Mucosa of descending colon (tissue), 3 donors: ENCODE measurements around the gene AGPS. TPM values are rescaled to one million over a fixed set of nuclear protein-coding genes. Genes with fewer than 3 reads are reported as not detected.

Experiments
- ATAC-seq: fragments of 200-7000 bp; cut with Tn5 transposase; one replicate; pipeline ENCODE4 v1.9.1; 2020; ENCODE audit warnings: mild to moderate bottlenecking, moderate library complexity
- DNase-seq, 3 donors: peaks; one replicate each; pipeline ENCODE4 v3.0.0-alpha.2; 2020
- H3K36me3 ChIP-seq: fragments of 200-600 bp; one replicate; pipeline ENCODE4 v1.8.0; 2021; ENCODE audit warnings: low read depth, mild to moderate bottlenecking
- H3K4me1 ChIP-seq: fragments of 200-600 bp; one replicate; pipeline ENCODE4 v1.8.0; 2021; ENCODE audit warnings: low read depth, mild to moderate bottlenecking
- H3K4me3 ChIP-seq: fragments of 200-600 bp; one replicate; pipeline ENCODE4 v1.8.0; 2021; ENCODE audit warnings: mild to moderate bottlenecking
- H3K9me3 ChIP-seq: fragments of 200-600 bp; one replicate; pipeline ENCODE4 v1.8.0; 2021; ENCODE audit warnings: mild to moderate bottlenecking
- intact Hi-C, 2 donors: fragments of 100-400 bp; cut with DNase I in 1 of 2; cut with micrococcal nuclease in 1 of 2; formaldehyde crosslinking; loops; one replicate each; pipeline versions ENCODE4 v1.11.0 to v1.11.1; 2022; cut with DNase I, micrococcal nuclease
- total RNA-seq, 3 donors: library from RNA; stranded (reverse); fragmentation: NEBNext Ultra II Directional in 2 of 3; extraction: Animal tissue kit (Norgen Biotek cat#: 25700) in 2 of 3; gene quantifications; one replicate each; pipeline versions ENCODE4 v1.2.1 to v1.2.4, GENCODE V29; 2021 to 2023
- TF ChIP-seq, protein P1 (sequence below): fragments of 200-600 bp; IDR thresholded peaks from one replicate; pipeline ENCODE4 v1.8.0; 2022; ENCODE audit warnings: antibody characterized with exemption, mild to moderate bottlenecking
- donor health status: DM: no; HTN: no; CAD: no; lungs with moderate emphysema.
- donor health status: DM: no; HTN: no; CAD: no.
- donor health status: DM: no; HTN: yes; CAD: no.

AGPS gene
- total RNA-seq, 3 donors from 2014 or later = 43.0 to 58.4 (median 48.7) TPM

DNA sequence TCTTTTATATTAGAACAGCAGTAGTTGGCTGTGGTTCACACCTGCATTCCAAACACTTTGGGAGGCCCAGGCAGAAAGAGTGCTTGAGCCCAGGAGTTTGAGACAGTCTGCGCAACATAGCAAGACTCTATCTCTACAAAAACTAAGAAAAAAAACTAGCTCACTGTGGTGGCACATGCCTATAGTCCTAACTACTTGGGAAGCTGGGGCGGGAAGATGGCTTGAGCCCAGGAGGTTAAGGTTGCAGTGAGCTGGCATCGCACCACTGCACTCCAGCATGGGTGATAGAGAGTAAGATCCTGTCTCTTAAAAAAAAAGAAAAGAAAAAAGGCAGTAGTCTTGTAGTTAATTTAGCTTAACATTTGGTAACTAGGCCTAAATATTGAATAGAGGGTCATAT lies 136.6 kb downstream of the AGPS start:
- ATAC-seq = no peak
- intact Hi-C loops = no loop called here
- no peak for DNase-seq

DNA sequence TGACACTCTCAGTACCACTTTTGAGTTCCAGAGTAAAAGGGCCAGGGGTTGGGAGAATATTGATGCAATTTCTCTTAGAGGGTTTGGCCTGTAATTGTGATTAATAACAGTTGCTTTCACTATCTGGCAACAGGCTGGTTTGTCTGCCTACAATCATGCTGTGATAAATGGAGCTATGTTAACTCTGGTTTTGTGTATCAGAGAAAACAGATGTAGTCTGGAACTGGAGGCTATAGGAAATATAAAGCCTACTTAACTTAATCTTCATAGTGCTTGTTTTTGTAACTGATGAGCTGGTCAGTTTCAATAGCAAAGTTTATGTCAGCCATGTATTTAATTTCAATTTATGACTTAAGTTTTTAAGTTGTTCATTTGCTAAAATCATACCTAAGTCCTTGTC lies 138.0 kb downstream of the AGPS start:
- no peaks in the 10 kb centered on the region for H3K4me1 ChIP-seq
- TF ChIP-seq, protein P1, sequence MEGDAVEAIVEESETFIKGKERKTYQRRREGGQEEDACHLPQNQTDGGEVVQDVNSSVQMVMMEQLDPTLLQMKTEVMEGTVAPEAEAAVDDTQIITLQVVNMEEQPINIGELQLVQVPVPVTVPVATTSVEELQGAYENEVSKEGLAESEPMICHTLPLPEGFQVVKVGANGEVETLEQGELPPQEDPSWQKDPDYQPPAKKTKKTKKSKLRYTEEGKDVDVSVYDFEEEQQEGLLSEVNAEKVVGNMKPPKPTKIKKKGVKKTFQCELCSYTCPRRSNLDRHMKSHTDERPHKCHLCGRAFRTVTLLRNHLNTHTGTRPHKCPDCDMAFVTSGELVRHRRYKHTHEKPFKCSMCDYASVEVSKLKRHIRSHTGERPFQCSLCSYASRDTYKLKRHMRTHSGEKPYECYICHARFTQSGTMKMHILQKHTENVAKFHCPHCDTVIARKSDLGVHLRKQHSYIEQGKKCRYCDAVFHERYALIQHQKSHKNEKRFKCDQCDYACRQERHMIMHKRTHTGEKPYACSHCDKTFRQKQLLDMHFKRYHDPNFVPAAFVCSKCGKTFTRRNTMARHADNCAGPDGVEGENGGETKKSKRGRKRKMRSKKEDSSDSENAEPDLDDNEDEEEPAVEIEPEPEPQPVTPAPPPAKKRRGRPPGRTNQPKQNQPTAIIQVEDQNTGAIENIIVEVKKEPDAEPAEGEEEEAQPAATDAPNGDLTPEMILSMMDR = no peak
- DNase-seq (no peak), ATAC-seq (no peak)
- no peak overlapping the region for H3K4me3 ChIP-seq
- H3K9me3 ChIP-seq = no peaks in the 10 kb centered on the region
- no peaks in the 10 kb centered on the region for H3K36me3 ChIP-seq
- intact Hi-C loops = no loop called here

More for the DNA sequence above, 136.6 kb downstream of the AGPS start:
- Histone ChIP-seq H3K36me3 (peaks cover 4% of the 10 kb centered on the region), H3K4me3 (no peak overlapping the region), H3K9me3 (no peaks in the 10 kb centered on the region), H3K4me1 (no peaks in the 10 kb centered on the region)
- TF ChIP-seq, protein P1 = no peak

DNA sequence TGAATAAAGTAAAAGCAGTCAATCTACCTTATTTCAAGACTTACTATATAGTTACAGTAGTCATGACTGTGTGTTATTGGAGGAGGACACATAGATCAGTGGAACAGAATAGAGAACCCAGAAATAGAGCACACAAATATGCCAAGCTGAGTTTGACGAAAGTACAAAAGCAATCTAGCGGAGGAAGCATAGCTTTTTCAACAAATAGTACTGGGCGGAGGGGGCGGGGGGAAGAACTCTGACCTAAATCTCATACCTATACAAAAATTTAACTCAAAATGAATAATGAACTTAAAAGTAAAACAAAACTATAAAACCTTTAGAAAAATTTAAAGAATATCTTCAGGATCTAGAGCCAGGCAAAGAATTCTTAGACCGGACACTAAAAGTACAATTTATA lies 139.1 kb downstream of the AGPS start:
- H3K4me3 ChIP-seq = no peak overlapping the region
- DNase-seq (no peak), ATAC-seq (no peak)
- no peaks in the 10 kb centered on the region for H3K9me3 ChIP-seq
- TF ChIP-seq, protein P1 = no peak
- no peaks in the 10 kb centered on the region for H3K4me1 ChIP-seq
- intact Hi-C loops = no loop called here
- H3K36me3 ChIP-seq = no peaks in the 10 kb centered on the region

DNA sequence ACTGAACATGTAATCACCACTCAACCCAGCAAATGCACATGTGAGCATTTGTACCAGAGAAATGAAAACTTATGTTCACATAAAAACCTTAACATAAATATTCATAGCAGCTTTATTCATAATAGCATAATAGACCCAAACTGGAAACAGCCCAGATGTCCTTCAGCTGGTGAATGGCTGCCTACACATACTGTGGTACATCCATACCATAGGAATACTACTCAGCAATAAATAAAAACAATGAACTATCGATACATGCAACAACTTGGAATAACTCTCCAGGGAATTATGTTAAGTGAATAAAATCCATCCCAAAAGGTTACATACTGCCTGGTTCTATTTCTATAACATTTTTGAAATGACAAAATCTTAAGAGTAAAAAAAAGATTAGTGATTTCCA lies 140.0 kb downstream of the AGPS start:
- no peaks in the 10 kb centered on the region for H3K4me1 ChIP-seq
- TF ChIP-seq, protein P1 = no peak
- intact Hi-C loops = no loop called here
- H3K36me3 ChIP-seq = no peaks in the 10 kb centered on the region
- H3K4me3 ChIP-seq = no peak overlapping the region
- no peaks in the 10 kb centered on the region for H3K9me3 ChIP-seq
- ATAC-seq (no peak), DNase-seq (no peak)

- TF ChIP-seq, protein P1 = no peak
- ATAC-seq (no peak), DNase-seq (no peak)
- H3K4me1 ChIP-seq = no peaks in the 10 kb centered on the region
- no peaks in the 10 kb centered on the region for H3K36me3 ChIP-seq
- no peaks in the 10 kb centered on the region for H3K9me3 ChIP-seq
- H3K4me3 ChIP-seq = no peak overlapping the region
- intact Hi-C loops = no loop called here
Measured at GRCh38 chr2:177533253-177533652, 140.7 kb downstream of the AGPS start.

- H3K36me3 ChIP-seq = no peaks in the 10 kb centered on the region
- no peaks in the 10 kb centered on the region for H3K9me3 ChIP-seq
- ATAC-seq (no peak), DNase-seq (no peak)
- no peaks in the 10 kb centered on the region for H3K4me1 ChIP-seq
- no peak overlapping the region for H3K4me3 ChIP-seq
- TF ChIP-seq, protein P1 = no peak
- intact Hi-C loops = no loop called here
Measured at GRCh38 chr2:177535000-177535399, 142.4 kb downstream of the AGPS start.
